Endothelial cell of umbilical vein (primary cell): ENCODE results near the gene DNAH10. TPM values are rescaled to one million over a fixed set of nuclear protein-coding genes. Genes with fewer than 3 reads are reported as not detected.

ENCODE experiments used
- BruUV-seq: library from RNA; stranded (reverse); fragments of 400-500 nt; replicated peaks from 2 replicates; lab custom pipeline; 2021; lab: Mats Ljungman, UMichigan
- CTCF ChIA-PET: fragments of 300-600, 350-600 bp; sonication (Branson Sonifier 250); formaldehyde crosslinking; loops from one replicate; lab custom pipeline; 2021; ENCODE audit warnings: antibody characterized with exemption, inconsistent platforms; lab: Charles Lee
- POLR2A ChIA-PET: fragments of 300-600, 350-600 bp; sonication (Branson Sonifier 250); formaldehyde crosslinking; loops from one replicate; lab custom pipeline; 2021; ENCODE audit warnings: antibody characterized with exemption, inconsistent platforms; lab: Charles Lee
- DNase-seq: peaks from one replicate; pipeline ENCODE4 v3.0.0-alpha.2; 2011; ENCODE audit warnings: low read depth, low spot score
- FAIRE-seq: peaks from 2 replicates; lab custom pipeline; 2011; peaks lifted over from hg19 to GRCh38; lab: Jason Lieb, UNC
- H2AFZ ChIP-seq: 2 replicates; pipeline ENCODE4 v1.6.0; 2012; ENCODE audit warnings: low read depth, low read length, control low read depth, inconsistent platforms
- H3K27ac ChIP-seq: 2 replicates; pipeline ENCODE4 v1.5.1; 2011; ENCODE audit warnings: low read depth, mild to moderate bottlenecking, control low read depth, low read length, moderate library complexity; ENCODE audit not compliant: insufficient read depth
- H3K27me3 ChIP-seq, 2 experiments: 2 replicates each; pipeline versions ENCODE4 v1.6.0 to v1.6.1; 2011; ENCODE audit warnings: low read length in 2 of 2, mixed read lengths in 1 of 2; ENCODE audit not compliant: control insufficient read depth in 2 of 2, insufficient read depth in 2 of 2
- H3K36me3 ChIP-seq, 2 experiments: 2 replicates in 1 of 2; 3 replicates in 1 of 2; pipeline ENCODE4 v1.5.1; 2011; ENCODE audit warnings: low read length in 2 of 2, mild to moderate bottlenecking in 1 of 2, moderate library complexity in 1 of 2; ENCODE audit not compliant: control insufficient read depth in 2 of 2, insufficient read depth in 2 of 2; ENCODE audit errors: extremely low read depth in 1 of 2
- H3K4me1 ChIP-seq: 3 replicates; pipeline ENCODE4 v1.5.1; 2011; ENCODE audit warnings: mild to moderate bottlenecking, low read length; ENCODE audit not compliant: control insufficient read depth, insufficient read depth; ENCODE audit errors: extremely low read depth
- H3K4me2 ChIP-seq: 2 replicates; pipeline ENCODE4 v1.6.1; 2011; ENCODE audit warnings: low read length, control low read depth, mixed read lengths; ENCODE audit not compliant: insufficient read depth
- H3K4me3 ChIP-seq, 3 experiments: fragments of 200-600 bp in 1 of 3; sonication (generic), shearing (Covaris generic) in 1 of 3; replicated peaks in 1 of 3; 2 replicates each; pipeline ENCODE4 v1.5.1; 2011 to 2016; ENCODE audit warnings: control low read depth in 3 of 3, low read length in 3 of 3, mild to moderate bottlenecking in 2 of 3, inconsistent platforms in 1 of 3, low read depth in 1 of 3, moderate library complexity in 1 of 3; ENCODE audit not compliant: insufficient read depth in 1 of 3
- H3K79me2 ChIP-seq: 2 replicates; pipeline ENCODE4 v1.6.0; 2012; ENCODE audit warnings: low read length, inconsistent platforms; ENCODE audit not compliant: control insufficient read depth, insufficient read depth
- H3K9ac ChIP-seq: replicated peaks from 2 replicates; pipeline ENCODE3; 2011; ENCODE audit warnings: low read length, control low read depth; ENCODE audit not compliant: insufficient read depth; ENCODE audit errors: extremely low read depth
- H3K9me1 ChIP-seq: replicated peaks from 3 replicates; pipeline ENCODE4 v1.6.0; 2011; ENCODE audit warnings: mild to moderate bottlenecking, low read length; ENCODE audit not compliant: control insufficient read depth, insufficient read depth; ENCODE audit errors: extremely low read depth
- H3K9me3 ChIP-seq: replicated peaks from 2 replicates; pipeline ENCODE4 v1.5.1; 2012; ENCODE audit warnings: low read length, inconsistent platforms; ENCODE audit not compliant: control insufficient read depth, insufficient read depth
- H4K20me1 ChIP-seq: replicated peaks from 2 replicates; pipeline ENCODE3; 2011; ENCODE audit warnings: mild to moderate bottlenecking, low read length; ENCODE audit not compliant: control insufficient read depth, insufficient read depth; ENCODE audit errors: extremely low read depth
- CTCF ChIP-seq, 2 donors: IDR thresholded peaks; 1 replicate in 1 of 2; 2 replicates in 1 of 2; pipeline ENCODE4 v1.5.1; 2011; ENCODE audit warnings: low read length in 2 of 2, mild to moderate bottlenecking in 2 of 2, moderate library complexity in 2 of 2, control low read depth in 1 of 2, inconsistent platforms in 1 of 2, low read depth in 1 of 2; ENCODE audit not compliant: insufficient read depth in 1 of 2; ENCODE audit errors: extremely low read depth in 1 of 2
- EZH2 ChIP-seq: IDR thresholded peaks from 2 replicates; pipeline ENCODE4 v1.6.1; 2012; ENCODE audit warnings: borderline replicate concordance, low read depth, mild to moderate bottlenecking, moderate library complexity, low read length, inconsistent platforms; ENCODE audit not compliant: severe bottlenecking
- FOS ChIP-seq: IDR thresholded peaks from 2 replicates; pipeline ENCODE4 v1.6.1; 2011; ENCODE audit warnings: mild to moderate bottlenecking, low read length, moderate library complexity, borderline replicate concordance; ENCODE audit not compliant: insufficient read depth
- GATA2 ChIP-seq: IDR thresholded peaks from 2 replicates; pipeline ENCODE4 v1.7.0; 2011; ENCODE audit warnings: low read depth, mild to moderate bottlenecking, moderate library complexity, mixed read lengths, low read length; ENCODE audit not compliant: insufficient read length, insufficient read depth
- JUN ChIP-seq: IDR thresholded peaks from 2 replicates; pipeline ENCODE4 v1.6.1; 2011; ENCODE audit warnings: borderline replicate concordance, low read depth; ENCODE audit not compliant: insufficient read length, insufficient read depth
- MYC ChIP-seq: IDR thresholded peaks from one replicate; pipeline ENCODE4 v1.6.1; 2011; ENCODE audit warnings: mild to moderate bottlenecking, low read depth, low read length
- POLR2A ChIP-seq: IDR thresholded peaks from 2 replicates; pipeline ENCODE4 v1.6.1; 2012; ENCODE audit warnings: low read depth, mild to moderate bottlenecking, control low read depth, low read length
- POLR2AphosphoS5 ChIP-seq: IDR thresholded peaks from 2 replicates; pipeline ENCODE4 v1.6.1; 2012; ENCODE audit warnings: low read depth, mild to moderate bottlenecking, control low read depth, low read length, moderate library complexity; ENCODE audit not compliant: insufficient read depth
- dilution Hi-C: fragments of 300-500 bp; cut with MboI; formaldehyde crosslinking; loops from one replicate; pipeline ENCODE4 v1.15.0; 2019; ENCODE audit warnings: low sequenced_read_pairs; ENCODE audit not compliant: extremely low pct_ligation_motif_present
- intact Hi-C: fragments of 100-400 bp; cut with micrococcal nuclease; formaldehyde crosslinking; loops from one replicate; pipeline ENCODE4 v1.10.0; 2022
- polyA plus RNA-seq, 4 experiments: library from polyadenylated mRNA; depleted of rRNA in 3 of 4; stranded (reverse) in 3 of 4; unstranded in 1 of 4; fragments of >200 nt; gene quantifications; 2 replicates each; pipeline versions ENCODE4 v1.2.1 to v1.2.3, GENCODE V29; 2011 to 2012; ENCODE audit warnings: missing spikeins in 1 of 4
- total RNA-seq: library from RNA; stranded (reverse); gene quantifications from 2 replicates; pipeline ENCODE4 v1.2.3, GENCODE V29; 2021
- TF ChIP-seq, protein P1 (sequence below): IDR thresholded peaks from 2 replicates; pipeline ENCODE4 v1.6.1; 2011; ENCODE audit not compliant: insufficient read depth, insufficient read length

The DNAH10 gene
- total and polyA plus RNA-seq, 2 donors (not counting 3 experiments of a cell fraction or from before 2014, with no cell fraction given) = 0.04 to 0.31 TPM

- FAIRE-seq (no peak), DNase-seq (no peak)
- no peaks in the 10 kb centered on the region for H3K79me2 ChIP-seq
- TF ChIP-seq JUN (no peak), CTCF (IDR thresholded peaks at IDR 0.05; ENCODE audit: extremely low read depth in 1 of 2, insufficient read depth in 1 of 2, low read depth in 1 of 2, low read length in 2 of 2) (no peak), EZH2 (no peak), POLR2AphosphoS5 (no peak), FOS (no peak), MYC (no peak), GATA2 (no peak), POLR2A (no peak)
- TF ChIP-seq, protein P1, sequence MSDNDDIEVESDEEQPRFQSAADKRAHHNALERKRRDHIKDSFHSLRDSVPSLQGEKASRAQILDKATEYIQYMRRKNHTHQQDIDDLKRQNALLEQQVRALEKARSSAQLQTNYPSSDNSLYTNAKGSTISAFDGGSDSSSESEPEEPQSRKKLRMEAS = no peak
- H3K36me3 ChIP-seq = no peaks in the 10 kb centered on the region
- ChIA-PET CTCF (no interaction called here), POLR2A (no interaction called here)
- BruUV-seq = no TSS peak
- no peaks in the 10 kb centered on the region for H3K4me1 ChIP-seq
- no peak overlapping the region for H3K4me2 ChIP-seq
- H3K9me3 ChIP-seq = no peaks in the 10 kb centered on the region
- H2AFZ ChIP-seq = no peak overlapping the region
- dilution Hi-C loops (no loop called here), intact Hi-C loops (no loop called here)
- H4K20me1 ChIP-seq = no peaks in the 10 kb centered on the region
- H3K4me3 ChIP-seq = no peak overlapping the region
- H3K9me1 ChIP-seq = no peaks in the 10 kb centered on the region
- H3K27ac ChIP-seq = no peak overlapping the region
- no peak overlapping the region for H3K9ac ChIP-seq
- H3K27me3 ChIP-seq = no peaks in the 10 kb centered on the region
These were observed 36.4 kb downstream of the DNAH10 start for GRCh38 chr12:123798518-123798917.
